ENCODE data around the gene FAU. TPM values are rescaled to one million over a fixed set of nuclear protein-coding genes. Genes with fewer than 3 reads are reported as not detected.

Gene FAU
- total and polyA plus RNA-seq, 9 of the 15 experiments (the other 6 are each of a cell fraction or from before 2014, with no cell fraction given) = 433 to 1,827 (median 942) TPM

- TF ChIP-seq, protein P1, sequence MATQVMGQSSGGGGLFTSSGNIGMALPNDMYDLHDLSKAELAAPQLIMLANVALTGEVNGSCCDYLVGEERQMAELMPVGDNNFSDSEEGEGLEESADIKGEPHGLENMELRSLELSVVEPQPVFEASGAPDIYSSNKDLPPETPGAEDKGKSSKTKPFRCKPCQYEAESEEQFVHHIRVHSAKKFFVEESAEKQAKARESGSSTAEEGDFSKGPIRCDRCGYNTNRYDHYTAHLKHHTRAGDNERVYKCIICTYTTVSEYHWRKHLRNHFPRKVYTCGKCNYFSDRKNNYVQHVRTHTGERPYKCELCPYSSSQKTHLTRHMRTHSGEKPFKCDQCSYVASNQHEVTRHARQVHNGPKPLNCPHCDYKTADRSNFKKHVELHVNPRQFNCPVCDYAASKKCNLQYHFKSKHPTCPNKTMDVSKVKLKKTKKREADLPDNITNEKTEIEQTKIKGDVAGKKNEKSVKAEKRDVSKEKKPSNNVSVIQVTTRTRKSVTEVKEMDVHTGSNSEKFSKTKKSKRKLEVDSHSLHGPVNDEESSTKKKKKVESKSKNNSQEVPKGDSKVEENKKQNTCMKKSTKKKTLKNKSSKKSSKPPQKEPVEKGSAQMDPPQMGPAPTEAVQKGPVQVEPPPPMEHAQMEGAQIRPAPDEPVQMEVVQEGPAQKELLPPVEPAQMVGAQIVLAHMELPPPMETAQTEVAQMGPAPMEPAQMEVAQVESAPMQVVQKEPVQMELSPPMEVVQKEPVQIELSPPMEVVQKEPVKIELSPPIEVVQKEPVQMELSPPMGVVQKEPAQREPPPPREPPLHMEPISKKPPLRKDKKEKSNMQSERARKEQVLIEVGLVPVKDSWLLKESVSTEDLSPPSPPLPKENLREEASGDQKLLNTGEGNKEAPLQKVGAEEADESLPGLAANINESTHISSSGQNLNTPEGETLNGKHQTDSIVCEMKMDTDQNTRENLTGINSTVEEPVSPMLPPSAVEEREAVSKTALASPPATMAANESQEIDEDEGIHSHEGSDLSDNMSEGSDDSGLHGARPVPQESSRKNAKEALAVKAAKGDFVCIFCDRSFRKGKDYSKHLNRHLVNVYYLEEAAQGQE (IDR thresholded peaks at IDR 0.05; ENCODE audit: borderline replicate concordance) = no peak
- TF ChIP-seq, protein P1 (CRISPR knock-in tag; IDR thresholded peaks at IDR 0.05; ENCODE audit: low read depth) = no peak
- TF ChIP-seq PYGO2 (tag; IDR thresholded peaks at IDR 0.05) (no peak), ZNF174 (CRISPR knock-in tag; IDR thresholded peaks at IDR 0.05) (no peak), VEZF1 (CRISPR knock-in tag; IDR thresholded peaks at IDR 0.05) (no peak), ILF3 (IDR thresholded peaks at IDR 0.05; ENCODE audit: borderline replicate concordance) (no peak)
- TF ChIP-seq, protein P2, sequence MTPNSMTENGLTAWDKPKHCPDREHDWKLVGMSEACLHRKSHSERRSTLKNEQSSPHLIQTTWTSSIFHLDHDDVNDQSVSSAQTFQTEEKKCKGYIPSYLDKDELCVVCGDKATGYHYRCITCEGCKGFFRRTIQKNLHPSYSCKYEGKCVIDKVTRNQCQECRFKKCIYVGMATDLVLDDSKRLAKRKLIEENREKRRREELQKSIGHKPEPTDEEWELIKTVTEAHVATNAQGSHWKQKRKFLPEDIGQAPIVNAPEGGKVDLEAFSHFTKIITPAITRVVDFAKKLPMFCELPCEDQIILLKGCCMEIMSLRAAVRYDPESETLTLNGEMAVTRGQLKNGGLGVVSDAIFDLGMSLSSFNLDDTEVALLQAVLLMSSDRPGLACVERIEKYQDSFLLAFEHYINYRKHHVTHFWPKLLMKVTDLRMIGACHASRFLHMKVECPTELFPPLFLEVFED (CRISPR knock-in tag; conservative IDR thresholded peaks at IDR 0.05) = no peak
Measured at GRCh38 chr11:65134952-65135632, 13.2 kb upstream of the FAU start (continued).
